ENCODE measurements around the gene CEL.

DNA sequence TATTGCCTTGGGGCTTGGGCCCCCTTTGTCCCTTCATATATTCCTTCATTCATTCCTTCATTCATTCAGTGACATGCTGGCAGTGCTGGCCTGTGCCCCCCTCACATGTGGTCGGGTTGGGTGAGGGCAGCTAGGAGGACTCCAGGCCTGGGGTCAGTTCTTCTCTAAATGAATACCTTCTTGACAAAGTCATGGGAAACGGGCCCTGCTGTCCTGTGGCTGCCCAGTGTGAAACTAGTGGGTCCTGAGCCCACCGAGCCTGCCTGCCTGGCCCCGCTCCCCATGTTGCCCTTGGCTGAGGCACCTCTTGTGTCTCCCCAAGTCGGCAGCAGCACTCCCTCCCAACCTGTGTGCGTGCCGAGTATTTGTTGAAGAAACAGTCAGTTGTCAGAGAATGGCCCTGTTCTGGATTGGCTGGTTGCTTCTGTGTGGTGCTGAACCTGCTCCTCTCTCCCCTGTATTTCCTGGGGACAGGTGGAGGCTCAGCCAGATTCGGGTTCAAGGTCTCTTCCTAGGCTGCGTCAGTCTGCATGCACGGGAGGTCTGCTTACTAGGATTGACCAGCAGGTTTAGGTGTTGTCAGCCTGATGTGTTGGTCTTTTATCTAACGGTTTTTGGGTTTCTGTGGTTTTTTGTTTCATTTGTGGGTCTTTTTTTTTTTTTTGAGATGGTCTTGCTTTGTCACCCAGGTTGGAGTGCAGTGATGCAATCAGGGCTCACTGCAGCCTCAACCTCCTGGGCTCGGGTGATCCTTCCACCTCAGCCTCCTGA lies 3.0 kb upstream of the CEL start:
- TF ChIP-seq POLR2A (IDR thresholded peaks at IDR 0.05): no peak
- TF ChIP-seq, protein P1, sequence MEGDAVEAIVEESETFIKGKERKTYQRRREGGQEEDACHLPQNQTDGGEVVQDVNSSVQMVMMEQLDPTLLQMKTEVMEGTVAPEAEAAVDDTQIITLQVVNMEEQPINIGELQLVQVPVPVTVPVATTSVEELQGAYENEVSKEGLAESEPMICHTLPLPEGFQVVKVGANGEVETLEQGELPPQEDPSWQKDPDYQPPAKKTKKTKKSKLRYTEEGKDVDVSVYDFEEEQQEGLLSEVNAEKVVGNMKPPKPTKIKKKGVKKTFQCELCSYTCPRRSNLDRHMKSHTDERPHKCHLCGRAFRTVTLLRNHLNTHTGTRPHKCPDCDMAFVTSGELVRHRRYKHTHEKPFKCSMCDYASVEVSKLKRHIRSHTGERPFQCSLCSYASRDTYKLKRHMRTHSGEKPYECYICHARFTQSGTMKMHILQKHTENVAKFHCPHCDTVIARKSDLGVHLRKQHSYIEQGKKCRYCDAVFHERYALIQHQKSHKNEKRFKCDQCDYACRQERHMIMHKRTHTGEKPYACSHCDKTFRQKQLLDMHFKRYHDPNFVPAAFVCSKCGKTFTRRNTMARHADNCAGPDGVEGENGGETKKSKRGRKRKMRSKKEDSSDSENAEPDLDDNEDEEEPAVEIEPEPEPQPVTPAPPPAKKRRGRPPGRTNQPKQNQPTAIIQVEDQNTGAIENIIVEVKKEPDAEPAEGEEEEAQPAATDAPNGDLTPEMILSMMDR (IDR thresholded peaks at IDR 0.05): no peak
- TF ChIP-seq POLR2AphosphoS5 (IDR thresholded peaks at IDR 0.05): no peak

Measured in prostate gland (tissue), 2 donors.